HEK293 (cell line): Measurements from ENCODE around the gene FALEC.

Source experiments
- HOXA7 ChIP-seq: sonication (generic); formaldehyde crosslinking; IDR thresholded peaks from 2 replicates; pipeline ENCODE4 v1.8.1; 2022; ENCODE audit warnings: missing genetic modification reagents, borderline replicate concordance
- HOXD13 ChIP-seq: sonication (generic); formaldehyde crosslinking; IDR thresholded peaks from 2 replicates; pipeline ENCODE4 v1.8.0; 2022; ENCODE audit warnings: missing genetic modification reagents, borderline replicate concordance
- IKZF3 ChIP-seq: fragments of 450-650 bp; IDR thresholded peaks from 2 replicates; pipeline ENCODE4 v1.5.0; 2018; ENCODE audit warnings: missing biosample characterization, mild to moderate bottlenecking, missing genetic modification characterization, moderate library complexity
- KLF16 ChIP-seq: fragments of 450-650 bp; formaldehyde crosslinking; IDR thresholded peaks from 2 replicates; pipeline ENCODE4 v1.5.1; 2017; ENCODE audit warnings: missing biosample characterization, missing genetic modification characterization
- KLF9 ChIP-seq: fragments of 450-650 bp; formaldehyde crosslinking; IDR thresholded peaks from 2 replicates; pipeline ENCODE4 v1.5.1; 2016; ENCODE audit warnings: missing biosample characterization, missing genetic modification characterization, low read depth
- SP7 ChIP-seq: fragments of 450-650 bp; formaldehyde crosslinking; IDR thresholded peaks from 2 replicates; pipeline ENCODE4 v1.5.1; 2016; ENCODE audit warnings: missing biosample characterization, missing genetic modification characterization
- YY2 ChIP-seq: fragments of 450-650 bp; formaldehyde crosslinking; IDR thresholded peaks from 2 replicates; pipeline ENCODE4 v1.5.1; 2016; ENCODE audit warnings: missing biosample characterization, missing genetic modification characterization
- ZBTB1 ChIP-seq: fragments of 450-650 bp; formaldehyde crosslinking; IDR thresholded peaks from 2 replicates; pipeline ENCODE4 v1.5.1; 2016; ENCODE audit warnings: missing biosample characterization, missing genetic modification characterization
- ZBTB10 ChIP-seq: fragments of 450-650 bp; formaldehyde crosslinking; IDR thresholded peaks from 2 replicates; pipeline ENCODE4 v1.5.1; 2016; ENCODE audit warnings: missing biosample characterization, missing genetic modification characterization
- ZFP41 ChIP-seq: fragments of 450-650 bp; formaldehyde crosslinking; IDR thresholded peaks from 2 replicates; pipeline ENCODE4 v1.5.1; 2016; ENCODE audit warnings: missing biosample characterization, missing genetic modification characterization, borderline replicate concordance
- ZNF132 ChIP-seq: fragments of 450-650 bp; formaldehyde crosslinking; IDR thresholded peaks from 2 replicates; pipeline ENCODE4 v1.5.1; 2017; ENCODE audit warnings: missing biosample characterization, missing genetic modification characterization, borderline replicate concordance
- ZNF138 ChIP-seq: fragments of 450-650 bp; formaldehyde crosslinking; IDR thresholded peaks from 2 replicates; pipeline ENCODE4 v1.5.1; 2016; ENCODE audit warnings: missing biosample characterization, missing genetic modification characterization, borderline replicate concordance
- ZNF140 ChIP-seq: fragments of 450-650 bp; formaldehyde crosslinking; IDR thresholded peaks from 2 replicates; pipeline ENCODE4 v1.5.1; 2016; ENCODE audit warnings: missing biosample characterization, missing genetic modification characterization
- ZNF16 ChIP-seq: fragments of 450-650 bp; formaldehyde crosslinking; IDR thresholded peaks from 2 replicates; pipeline ENCODE4 v1.5.1; 2016; ENCODE audit warnings: low read depth, missing biosample characterization, missing genetic modification characterization
- ZNF169 ChIP-seq: fragments of 450-650 bp; formaldehyde crosslinking; IDR thresholded peaks from 2 replicates; pipeline ENCODE4 v1.5.1; 2016; ENCODE audit warnings: missing biosample characterization, missing genetic modification characterization
- ZNF184 ChIP-seq: fragments of 450-650 bp; IDR thresholded peaks from 2 replicates; pipeline ENCODE4 v1.5.1; 2018; ENCODE audit warnings: missing biosample characterization, mild to moderate bottlenecking, missing genetic modification characterization
- ZNF19 ChIP-seq: fragments of 450-650 bp; formaldehyde crosslinking; IDR thresholded peaks from 2 replicates; pipeline ENCODE4; 2016; ENCODE audit warnings: missing biosample characterization, missing genetic modification characterization, low read depth
- ZNF223 ChIP-seq: fragments of 450-650 bp; formaldehyde crosslinking; IDR thresholded peaks from 2 replicates; pipeline ENCODE4 v1.5.1; 2016; ENCODE audit warnings: missing biosample characterization, missing genetic modification characterization
- ZNF391 ChIP-seq: fragments of 450-650 bp; formaldehyde crosslinking; IDR thresholded peaks from 2 replicates; pipeline ENCODE4 v1.5.1; 2016; ENCODE audit warnings: low read depth, missing biosample characterization, missing genetic modification characterization, borderline replicate concordance
- ZNF394 ChIP-seq: fragments of 450-650 bp; formaldehyde crosslinking; IDR thresholded peaks from 2 replicates; pipeline ENCODE4 v1.5.1; 2016; ENCODE audit warnings: missing biosample characterization, missing genetic modification characterization, mild to moderate bottlenecking, moderate library complexity, borderline replicate concordance
- ZNF404 ChIP-seq: fragments of 450-650 bp; formaldehyde crosslinking; IDR thresholded peaks from 2 replicates; pipeline ENCODE4 v1.5.1; 2017; ENCODE audit warnings: missing biosample characterization, missing genetic modification characterization
- ZNF560 ChIP-seq: fragments of 450-650 bp; formaldehyde crosslinking; IDR thresholded peaks from 2 replicates; pipeline ENCODE4 v1.5.1; 2017; ENCODE audit warnings: missing biosample characterization, missing genetic modification characterization, borderline replicate concordance
- ZNF843 ChIP-seq: fragments of 450-650 bp; formaldehyde crosslinking; IDR thresholded peaks from 2 replicates; pipeline ENCODE4 v1.5.1; 2016; ENCODE audit warnings: missing biosample characterization, missing genetic modification characterization
- ZSCAN23 ChIP-seq: fragments of 450-650 bp; formaldehyde crosslinking; IDR thresholded peaks from 2 replicates; pipeline ENCODE4 v1.5.1; 2016; ENCODE audit warnings: missing biosample characterization, missing genetic modification characterization
- ZSCAN4 ChIP-seq: fragments of 450-650 bp; formaldehyde crosslinking; IDR thresholded peaks from 2 replicates; pipeline ENCODE4 v1.5.1; 2017; ENCODE audit warnings: missing biosample characterization, missing genetic modification characterization
- TF ChIP-seq, protein P1 (sequence below): fragments of 450-650 bp; formaldehyde crosslinking; conservative IDR thresholded peaks from 2 replicates; pipeline ENCODE4 v1.5.1; 2016; ENCODE audit warnings: low read depth, missing biosample characterization, missing genetic modification characterization
- TF ChIP-seq, protein P2 (sequence below): fragments of 450-650 bp; formaldehyde crosslinking; IDR thresholded peaks from 2 replicates; pipeline ENCODE4 v1.5.1; 2016; ENCODE audit warnings: missing biosample characterization, missing genetic modification characterization
- TF ChIP-seq, protein P3 (sequence below): fragments of 450-650 bp; formaldehyde crosslinking; IDR thresholded peaks from 2 replicates; pipeline ENCODE4 v1.5.1; 2016; ENCODE audit warnings: missing biosample characterization, missing genetic modification characterization

The FALEC gene

DNA sequence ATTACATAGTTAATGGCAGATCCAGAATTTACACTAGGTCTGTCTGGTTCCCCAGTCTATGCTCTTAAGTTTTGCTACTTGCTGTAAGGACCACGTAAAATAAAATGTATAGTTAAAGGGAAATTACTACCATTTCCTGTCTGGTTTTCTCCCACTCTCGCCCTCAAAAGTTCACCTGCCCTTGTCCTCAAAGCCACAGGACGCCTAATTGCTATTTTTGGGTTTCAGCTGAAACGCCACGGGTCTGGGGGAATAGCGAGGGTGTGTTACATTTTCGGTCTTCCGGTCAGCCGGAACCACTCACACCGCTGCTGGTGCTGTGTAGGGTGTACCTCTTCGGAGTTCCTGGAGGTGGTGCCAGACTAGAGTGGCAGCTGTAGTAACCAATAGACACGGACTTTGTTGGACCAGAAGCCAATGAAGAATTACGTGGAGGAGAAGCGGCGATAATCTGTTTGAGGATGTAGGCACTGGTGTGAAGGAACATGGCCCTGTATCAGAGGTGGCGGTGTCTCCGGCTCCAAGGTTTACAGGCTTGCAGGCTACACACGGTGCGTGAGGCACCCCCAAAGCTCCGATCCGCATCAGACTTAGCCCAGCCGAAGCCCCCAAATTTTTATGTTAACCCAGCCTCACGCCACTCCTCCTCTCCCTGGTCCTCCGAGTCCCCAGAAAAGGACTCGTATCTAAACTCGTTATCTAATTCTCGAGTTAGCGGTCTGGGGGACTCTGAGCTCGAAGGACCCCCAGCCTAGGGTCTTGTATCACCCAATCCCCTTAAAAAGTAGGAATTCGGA is 28.4 kb upstream of the FALEC start, which contains the start of gene TARS2 (continued):
- TF ChIP-seq, protein P1, sequence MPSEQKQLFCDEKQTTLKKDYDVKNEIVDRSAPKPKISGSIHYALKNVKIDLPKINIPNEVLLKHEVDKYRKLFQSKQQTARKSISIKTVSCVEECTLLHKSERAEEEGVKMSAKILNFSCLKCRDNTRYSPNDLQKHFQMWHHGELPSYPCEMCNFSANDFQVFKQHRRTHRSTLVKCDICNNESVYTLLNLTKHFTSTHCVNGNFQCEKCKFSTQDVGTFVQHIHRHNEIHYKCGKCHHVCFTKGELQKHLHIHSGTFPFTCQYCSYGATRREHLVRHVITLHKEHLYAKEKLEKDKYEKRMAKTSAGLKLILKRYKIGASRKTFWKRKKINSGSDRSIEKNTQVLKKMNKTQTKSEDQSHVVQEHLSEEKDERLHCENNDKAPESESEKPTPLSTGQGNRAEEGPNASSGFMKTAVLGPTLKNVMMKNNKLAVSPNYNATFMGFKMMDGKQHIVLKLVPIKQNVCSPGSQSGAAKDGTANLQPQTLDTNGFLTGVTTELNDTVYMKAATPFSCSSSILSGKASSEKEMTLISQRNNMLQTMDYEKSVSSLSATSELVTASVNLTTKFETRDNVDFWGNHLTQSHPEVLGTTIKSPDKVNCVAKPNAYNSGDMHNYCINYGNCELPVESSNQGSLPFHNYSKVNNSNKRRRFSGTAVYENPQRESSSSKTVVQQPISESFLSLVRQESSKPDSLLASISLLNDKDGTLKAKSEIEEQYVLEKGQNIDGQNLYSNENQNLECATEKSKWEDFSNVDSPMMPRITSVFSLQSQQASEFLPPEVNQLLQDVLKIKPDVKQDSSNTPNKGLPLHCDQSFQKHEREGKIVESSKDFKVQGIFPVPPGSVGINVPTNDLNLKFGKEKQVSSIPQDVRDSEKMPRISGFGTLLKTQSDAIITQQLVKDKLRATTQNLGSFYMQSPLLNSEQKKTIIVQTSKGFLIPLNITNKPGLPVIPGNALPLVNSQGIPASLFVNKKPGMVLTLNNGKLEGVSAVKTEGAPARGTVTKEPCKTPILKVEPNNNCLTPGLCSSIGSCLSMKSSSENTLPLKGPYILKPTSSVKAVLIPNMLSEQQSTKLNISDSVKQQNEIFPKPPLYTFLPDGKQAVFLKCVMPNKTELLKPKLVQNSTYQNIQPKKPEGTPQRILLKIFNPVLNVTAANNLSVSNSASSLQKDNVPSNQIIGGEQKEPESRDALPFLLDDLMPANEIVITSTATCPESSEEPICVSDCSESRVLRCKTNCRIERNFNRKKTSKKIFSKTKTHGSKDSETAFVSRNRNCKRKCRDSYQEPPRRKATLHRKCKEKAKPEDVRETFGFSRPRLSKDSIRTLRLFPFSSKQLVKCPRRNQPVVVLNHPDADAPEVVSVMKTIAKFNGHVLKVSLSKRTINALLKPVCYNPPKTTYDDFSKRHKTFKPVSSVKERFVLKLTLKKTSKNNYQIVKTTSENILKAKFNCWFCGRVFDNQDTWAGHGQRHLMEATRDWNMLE (tag by site-specific recombination) = peak; percentile 94
- TF ChIP-seq ZNF16 (tag by site-specific recombination) (no peak), ZNF132 (no peak), ZFP41 (tag by site-specific recombination) (no peak), ZBTB10 (tag by site-specific recombination) (peak; percentile 41), ZNF184 (tag by site-specific recombination) (peak; percentile 47; the same call in 1 of the 2 replicates), ZNF394 (peak; percentile 99), ZNF169 (tag by site-specific recombination) (no peak), KLF9 (tag by site-specific recombination) (peak; percentile 37; the same call in 1 of the 2 replicates), SP7 (tag by site-specific recombination) (peak; percentile 94), ZNF138 (no peak), IKZF3 (no peak), ZNF223 (tag by site-specific recombination) (no peak), ZSCAN23 (tag by site-specific recombination) (no peak), ZNF843 (tag by site-specific recombination) (peak; percentile 72), HOXD13 (no peak), ZNF19 (tag by site-specific recombination) (no peak), ZNF391 (tag by site-specific recombination) (peak; percentile 88; the same call in 1 of the 2 replicates), ZBTB1 (tag by site-specific recombination) (no peak), ZNF404 (tag by site-specific recombination) (no peak), YY2 (tag by site-specific recombination) (peak; percentile 75), ZNF560 (tag by site-specific recombination) (no peak), ZSCAN4 (tag by site-specific recombination) (peak; percentile 55; the same call in 1 of the 2 replicates), HOXA7 (CRISPR knock-in tag) (no peak), ZNF140 (tag by site-specific recombination) (no peak), KLF16 (peak; percentile 96)
- TF ChIP-seq, protein P2, sequence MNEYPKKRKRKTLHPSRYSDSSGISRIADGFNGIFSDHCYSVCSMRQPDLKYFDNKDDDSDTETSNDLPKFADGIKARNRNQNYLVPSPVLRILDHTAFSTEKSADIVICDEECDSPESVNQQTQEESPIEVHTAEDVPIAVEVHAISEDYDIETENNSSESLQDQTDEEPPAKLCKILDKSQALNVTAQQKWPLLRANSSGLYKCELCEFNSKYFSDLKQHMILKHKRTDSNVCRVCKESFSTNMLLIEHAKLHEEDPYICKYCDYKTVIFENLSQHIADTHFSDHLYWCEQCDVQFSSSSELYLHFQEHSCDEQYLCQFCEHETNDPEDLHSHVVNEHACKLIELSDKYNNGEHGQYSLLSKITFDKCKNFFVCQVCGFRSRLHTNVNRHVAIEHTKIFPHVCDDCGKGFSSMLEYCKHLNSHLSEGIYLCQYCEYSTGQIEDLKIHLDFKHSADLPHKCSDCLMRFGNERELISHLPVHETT (tag by site-specific recombination) = peak; percentile 91
- TF ChIP-seq, protein P3, sequence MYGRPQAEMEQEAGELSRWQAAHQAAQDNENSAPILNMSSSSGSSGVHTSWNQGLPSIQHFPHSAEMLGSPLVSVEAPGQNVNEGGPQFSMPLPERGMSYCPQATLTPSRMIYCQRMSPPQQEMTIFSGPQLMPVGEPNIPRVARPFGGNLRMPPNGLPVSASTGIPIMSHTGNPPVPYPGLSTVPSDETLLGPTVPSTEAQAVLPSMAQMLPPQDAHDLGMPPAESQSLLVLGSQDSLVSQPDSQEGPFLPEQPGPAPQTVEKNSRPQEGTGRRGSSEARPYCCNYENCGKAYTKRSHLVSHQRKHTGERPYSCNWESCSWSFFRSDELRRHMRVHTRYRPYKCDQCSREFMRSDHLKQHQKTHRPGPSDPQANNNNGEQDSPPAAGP (tag by site-specific recombination) = no peak
